Daoy (cell line): ENCODE data around the gene RABL3. TPM values are rescaled to one million over a fixed set of nuclear protein-coding genes. Genes with fewer than 3 reads are reported as not detected.
"Not testable (repeated sequence)": the region's sequence is repeated elsewhere in the genome, so short reads cannot be mapped to it uniquely, and the experiment has no call there.

Experiments
- DNase-seq: peaks from one replicate; pipeline ENCODE4 v3.0.0-alpha.2; 2015; ENCODE audit warnings: low read depth
- total RNA-seq: library from RNA; depleted of rRNA; stranded (reverse); fragments of >200 nt; shearing (Covaris generic); gene quantifications from 2 replicates; pipeline ENCODE4 v1.2.3, GENCODE V29; 2014; rRNA removed

The RABL3 gene
- total RNA-seq, 1 experiment from 2014 or later = 33.8 TPM

- no peak for DNase-seq
These were observed 95.4 kb downstream of the RABL3 start for GRCh38 chr3:120646771-120647432.

- DNase-seq = peak; percentile 52
These were observed 97.1 kb downstream of the RABL3 start for GRCh38 chr3:120645083-120645845.

GRCh38 chr3:120642368-120642948 lies 99.9 kb downstream of the RABL3 start:
- DNase-seq = peak; percentile 77

- DNase-seq = no peak
These were observed 100.5 kb downstream of the RABL3 start for GRCh38 chr3:120641696-120642246.

- no peak for DNase-seq
These were observed 102.1 kb downstream of the RABL3 start for GRCh38 chr3:120640231-120640630.

- DNase-seq = not testable (repeated sequence)
These were observed 103.5 kb downstream of the RABL3 start for GRCh38 chr3:120638820-120639219.

- peak; percentile 25 for DNase-seq
These were observed 104.3 kb downstream of the RABL3 start for GRCh38 chr3:120637851-120638559.

- DNase-seq = no peak
These were observed 105.4 kb downstream of the RABL3 start for GRCh38 chr3:120636795-120637401.

Other genes starting within 250 kb of the RABL3 start
- gene NDUFB4, start 146.2 kb downstream of the RABL3 start, total RNA-seq = 120 and 124 TPM in 2 replicates
- gene HGD, start 60.3 kb downstream of the RABL3 start, total RNA-seq = not detected in 2 replicates
- gene GTF2E1, start 228 bp upstream of the RABL3 start, total RNA-seq = 22.2 and 23.4 TPM in 2 replicates
- 0.09 and 0.17 TPM in 2 replicates for gene STXBP5L, start 165.7 kb upstream of the RABL3 start, total RNA-seq